HUES64 (cell line): ENCODE data around the gene VWA1.
"Not testable (repeated sequence)": the region's sequence is repeated elsewhere in the genome, so short reads cannot be mapped to it uniquely, and the experiment has no call there.

Experiments used
- H3K27ac ChIP-seq: 2 replicates; pipeline ENCODE4 v1.7.0; 2013; ENCODE audit warnings: low read depth, low read length, inconsistent platforms
- H3K27me3 ChIP-seq: 2 replicates; pipeline ENCODE4 v1.6.1; 2013; ENCODE audit warnings: mild to moderate bottlenecking, low read length; ENCODE audit not compliant: insufficient read depth
- H3K36me3 ChIP-seq: 2 replicates; pipeline ENCODE4 v1.6.1; 2013; ENCODE audit warnings: mild to moderate bottlenecking, low read length; ENCODE audit not compliant: insufficient read depth
- H3K4me1 ChIP-seq: 2 replicates; pipeline ENCODE4 v1.6.1; 2013; ENCODE audit warnings: mild to moderate bottlenecking, low read length, moderate library complexity; ENCODE audit not compliant: insufficient read depth
- H3K4me3 ChIP-seq: 2 replicates; pipeline ENCODE4 v1.5.1; 2013; ENCODE audit warnings: mild to moderate bottlenecking, low read length, moderate library complexity
- H3K9ac ChIP-seq: 2 replicates; pipeline ENCODE4 v1.6.1; 2013; ENCODE audit warnings: mild to moderate bottlenecking, low read depth, low read length
- H3K9me3 ChIP-seq: 2 replicates; pipeline ENCODE4 v1.6.1; 2013; ENCODE audit warnings: low read depth, low read length; ENCODE audit not compliant: insufficient read depth
- WGBS: fragments of 150-250, 120-280 bp; methylation state at CpG from one replicate; pipeline ENCODE4 v1.1.7; 2013; ENCODE audit warnings: missing lambda C conversion rate; 5-methylcytosine and 5-hydroxymethylcytosine counted together

VWA1 gene

GRCh38 chr1:1426496-1427105 lies 8.9 kb upstream of the VWA1 start:
- no peaks in the 10 kb centered on the region for H3K9me3 ChIP-seq
- 19% methylated on average over 18 of the region's 19 CpGs for WGBS
- no peaks in the 10 kb centered on the region for H3K36me3 ChIP-seq
- H3K4me3 ChIP-seq = peak overlapping the region; percentile 34; the same call in 1 of the 2 replicates
- no peak overlapping the region for H3K27ac ChIP-seq
- no peak overlapping the region for H3K9ac ChIP-seq
- H3K4me1 ChIP-seq = peaks cover 25% of the 10 kb centered on the region
- H3K27me3 ChIP-seq = no peaks in the 10 kb centered on the region

DNA sequence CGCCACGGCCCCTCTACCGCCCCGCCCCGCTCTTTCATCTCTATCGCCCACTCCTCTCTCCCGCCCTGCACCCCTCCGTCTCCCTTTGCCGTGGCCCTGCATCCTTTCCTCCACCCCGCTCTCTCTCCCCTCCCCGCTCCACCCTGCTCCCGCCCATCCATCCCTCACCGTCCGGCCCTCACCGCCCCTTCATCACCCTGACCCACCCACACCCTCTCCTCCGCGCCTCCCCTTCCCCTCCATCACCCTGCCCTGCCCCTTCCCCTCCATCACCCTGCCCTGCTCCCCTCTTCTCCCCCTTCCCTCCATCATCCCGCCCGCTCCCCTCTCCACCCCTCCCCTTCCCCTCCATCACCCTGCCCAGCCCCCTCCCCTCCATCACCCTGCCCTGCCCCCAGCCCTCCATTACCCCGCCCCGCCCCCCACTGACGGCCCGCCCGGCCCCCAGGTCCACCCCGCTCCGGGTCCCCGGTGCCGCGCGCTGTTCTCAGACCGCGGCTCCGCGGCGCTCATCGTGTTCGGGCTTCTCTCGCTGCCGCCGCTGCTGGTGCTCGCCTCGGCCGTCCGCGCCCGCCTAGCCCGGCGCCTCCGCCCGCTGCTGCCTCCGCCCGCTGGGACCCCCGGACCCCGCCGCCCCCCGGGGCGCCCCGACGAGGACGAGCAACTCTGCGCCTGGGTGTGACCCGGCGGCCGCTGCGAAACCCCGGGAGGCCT lies 8.2 kb upstream of the VWA1 start:
- peak overlapping the region; percentile 35; the same call in 1 of the 2 replicates for H3K27ac ChIP-seq
- H3K27me3 ChIP-seq = no peaks in the 10 kb centered on the region
- no peaks in the 10 kb centered on the region for H3K36me3 ChIP-seq
- H3K9me3 ChIP-seq = no peaks in the 10 kb centered on the region
- 3% methylated on average over 64 of the region's 66 CpGs for whole genome bisulfite sequencing
- H3K4me3 ChIP-seq = peak overlapping the region; percentile 47
- no peak overlapping the region; the same call in 1 of the 2 replicates for H3K9ac ChIP-seq
- H3K4me1 ChIP-seq = peaks cover 32% of the 10 kb centered on the region

- Histone ChIP-seq H3K9me3 (no peaks in the 10 kb centered on the region), H3K36me3 (no peaks in the 10 kb centered on the region), H3K27ac (peak overlapping the region; percentile 35; the same call in 1 of the 2 replicates), H3K9ac (no peak overlapping the region; the same call in 1 of the 2 replicates), H3K4me1 (peaks cover 33% of the 10 kb centered on the region), H3K27me3 (no peaks in the 10 kb centered on the region), H3K4me3 (peak overlapping the region; percentile 47)
- 3% methylated on average over 15 of the region's 22 CpGs for WGBS
Measured at GRCh38 chr1:1427820-1428148, 7.7 kb upstream of the VWA1 start.

GRCh38 chr1:1428174-1428573 lies 7.3 kb upstream of the VWA1 start:
- Histone ChIP-seq H3K9me3 (no peaks in the 10 kb centered on the region), H3K4me3 (no peak overlapping the region), H3K36me3 (no peaks in the 10 kb centered on the region), H3K4me1 (peaks cover 32% of the 10 kb centered on the region), H3K27me3 (no peaks in the 10 kb centered on the region), H3K27ac (no peak overlapping the region), H3K9ac (no peak overlapping the region)
- 88% methylated on average over 19 of the region's 19 CpGs for WGBS

DNA sequence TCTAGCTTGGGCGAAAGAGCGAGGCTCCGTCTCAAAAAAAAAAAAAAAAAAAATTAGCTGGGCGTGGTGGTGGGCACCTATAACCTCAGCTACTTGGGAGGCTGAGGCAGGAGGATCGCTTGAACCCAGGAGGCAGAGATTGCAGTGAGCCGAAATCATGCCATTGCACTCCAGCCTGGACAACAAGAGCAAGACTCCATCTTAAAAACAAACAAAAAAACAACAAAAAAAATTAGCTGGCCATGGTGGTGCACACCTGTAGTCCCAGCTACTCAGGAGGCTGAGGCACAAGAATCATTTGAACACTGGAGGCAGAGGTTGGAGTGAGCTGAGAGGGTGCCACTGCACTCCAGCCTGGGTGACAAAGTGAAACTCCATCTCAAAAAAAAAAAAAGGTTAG lies 6.5 kb upstream of the VWA1 start:
- H3K27ac ChIP-seq, H3K4me3 ChIP-seq, H3K9me3 ChIP-seq, H3K27me3 ChIP-seq, H3K36me3 ChIP-seq, H3K9ac ChIP-seq: not testable (repeated sequence)
- 93% methylated on average over 6 of the region's 6 CpGs for WGBS
- peaks cover 40% of the 10 kb centered on the region for H3K4me1 ChIP-seq

GRCh38 chr1:1429671-1430073 lies 5.8 kb upstream of the VWA1 start:
- H3K27ac ChIP-seq = no peak overlapping the region; the same call in 1 of the 2 replicates
- H3K9ac ChIP-seq = no peak overlapping the region
- H3K4me3 ChIP-seq = no peak overlapping the region
- WGBS = 91% methylated on average over 6 of the region's 6 CpGs
- H3K36me3 ChIP-seq = no peaks in the 10 kb centered on the region
- no peaks in the 10 kb centered on the region for H3K27me3 ChIP-seq
- H3K9me3 ChIP-seq = no peaks in the 10 kb centered on the region
- H3K4me1 ChIP-seq = peaks cover 47% of the 10 kb centered on the region

- no peak overlapping the region for H3K4me3 ChIP-seq
- peak overlapping the region; percentile 73; the same call in 1 of the 2 replicates for H3K27ac ChIP-seq
- no peaks in the 10 kb centered on the region for H3K9me3 ChIP-seq
- H3K4me1 ChIP-seq = peaks cover 53% of the 10 kb centered on the region
- H3K36me3 ChIP-seq = no peaks in the 10 kb centered on the region
- no peaks in the 10 kb centered on the region for H3K27me3 ChIP-seq
- WGBS = 33% methylated on average over 35 of the region's 35 CpGs
- H3K9ac ChIP-seq = peak overlapping the region; percentile 32; the same call in 1 of the 2 replicates
Measured at GRCh38 chr1:1430114-1430982, 5.1 kb upstream of the VWA1 start.

DNA sequence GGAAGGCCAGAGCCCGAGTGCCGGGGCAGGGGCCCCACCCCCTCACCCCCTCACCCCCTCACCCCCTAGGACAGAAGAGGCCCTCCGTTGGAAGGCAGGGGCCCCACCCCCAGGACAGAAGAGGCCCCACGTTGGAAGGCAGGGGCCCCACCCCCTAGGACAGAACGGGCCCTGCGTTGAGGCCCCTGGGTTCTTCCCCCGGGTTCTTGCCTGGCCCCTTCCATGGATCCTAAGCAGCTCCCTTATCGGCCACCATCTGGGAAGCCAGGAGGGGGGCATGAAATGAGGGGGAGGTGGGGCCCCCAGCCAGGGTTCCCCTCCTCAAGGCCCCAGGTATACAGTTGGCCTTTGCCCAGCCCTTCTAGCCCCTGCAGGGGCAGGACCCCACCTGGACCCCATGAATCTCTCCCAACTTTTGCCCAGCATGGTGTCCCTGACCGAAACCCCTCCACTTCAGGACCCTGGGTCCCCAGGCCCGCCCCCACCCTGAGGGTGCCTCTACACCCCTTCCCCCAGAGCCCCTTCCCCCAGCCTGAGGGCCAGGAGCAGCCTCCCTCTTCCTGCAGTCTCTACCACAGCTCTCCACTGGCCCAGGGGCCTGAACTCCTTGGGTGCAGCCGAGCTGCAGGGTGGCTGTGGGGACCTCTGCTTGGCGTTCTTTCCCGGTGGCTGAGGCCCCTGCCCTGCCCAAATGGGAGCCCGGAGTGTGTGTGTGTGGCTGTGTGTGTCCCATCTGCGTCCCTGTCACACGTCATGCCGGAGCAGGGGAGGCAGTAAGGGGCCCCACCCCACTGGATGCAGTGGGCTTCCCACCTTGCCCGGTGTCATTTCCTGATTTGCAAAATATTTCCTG lies 4.3 kb upstream of the VWA1 start:
- H3K4me3 ChIP-seq = no peak overlapping the region
- peak overlapping the region; percentile 60 for H3K27ac ChIP-seq
- peak overlapping the region; percentile 52; the same call in 1 of the 2 replicates for H3K9ac ChIP-seq
- H3K36me3 ChIP-seq = no peaks in the 10 kb centered on the region
- WGBS = 54% methylated on average over 16 of the region's 18 CpGs
- no peaks in the 10 kb centered on the region for H3K9me3 ChIP-seq
- peaks cover 48% of the 10 kb centered on the region for H3K4me1 ChIP-seq
- H3K27me3 ChIP-seq = peaks cover 4% of the 10 kb centered on the region; the same call in 1 of the 2 replicates

- peaks cover 4% of the 10 kb centered on the region; the same call in 1 of the 2 replicates for H3K27me3 ChIP-seq
- 44% methylated on average over 5 of the region's 5 CpGs for WGBS
Measured at GRCh38 chr1:1431845-1432273, 3.6 kb upstream of the VWA1 start.

GRCh38 chr1:1432274-1432950 lies 3.1 kb upstream of the VWA1 start:
- H3K27me3 ChIP-seq = peaks cover 4% of the 10 kb centered on the region; the same call in 1 of the 2 replicates

More at GRCh38 chr1:1431845-1432273, 3.6 kb upstream of the VWA1 start:
- Histone ChIP-seq H3K9ac (peak overlapping the region; percentile 52), H3K27ac (peak overlapping the region; percentile 60), H3K4me1 (peaks cover 45% of the 10 kb centered on the region), H3K36me3 (no peaks in the 10 kb centered on the region), H3K9me3 (no peaks in the 10 kb centered on the region), H3K4me3 (no peak overlapping the region)

More at GRCh38 chr1:1432274-1432950, 3.1 kb upstream of the VWA1 start:
- H3K27ac ChIP-seq = peak overlapping the region; percentile 93
- H3K4me3 ChIP-seq = no peak overlapping the region
- no peaks in the 10 kb centered on the region for H3K36me3 ChIP-seq
- peak overlapping the region; percentile 52; the same call in 1 of the 2 replicates for H3K9ac ChIP-seq
- WGBS = 82% methylated on average over 28 of the region's 28 CpGs
- no peaks in the 10 kb centered on the region for H3K9me3 ChIP-seq
- peaks cover 45% of the 10 kb centered on the region for H3K4me1 ChIP-seq
